DOHH2 (cell line): ENCODE measurements around the gene ELF1.

Experiments
- CTCF ChIP-seq: fragments of 200-600 bp; sonication (generic); IDR thresholded peaks from one replicate; pipeline ENCODE4 v1.5.1; 2014; ENCODE audit warnings: antibody characterized with exemption, mild to moderate bottlenecking, low read depth, low read length; ENCODE audit not compliant: poor library complexity, severe bottlenecking
- EZH2phosphoT487 ChIP-seq: fragments of 200-600 bp; sonication (generic); IDR thresholded peaks from 2 replicates; pipeline ENCODE4 v1.6.1; 2017; ENCODE audit warnings: borderline replicate concordance, mild to moderate bottlenecking, antibody characterized with exemption, low read length, moderate library complexity, mixed read lengths

- TF ChIP-seq CTCF (no peak), EZH2phosphoT487 (no peak)
Observed at GRCh38 chr13:40911341-40911740, 107.8 kb downstream of the ELF1 start.
